Renal cortex interstitium (tissue), 11 donors: ENCODE data around the gene CEP72. TPM values are rescaled to one million over a fixed set of nuclear protein-coding genes. Genes with fewer than 3 reads are reported as not detected.
"Not testable (repeated sequence)": the region's sequence is repeated elsewhere in the genome, so short reads cannot be mapped to it uniquely, and the experiment has no call there.

ENCODE experiments used
- DNase-seq, 11 donors: peaks; one replicate each; pipeline ENCODE4 v3.0.0-alpha.2; 2013; ENCODE audit warnings: low read depth in 9 of 11, low spot score in 4 of 11; ENCODE audit errors: extremely low read depth in 1 of 11
- polyA plus RNA-seq, 3 donors: library from polyadenylated mRNA; unstranded; fragments of 120-200 nt; gene quantifications; one replicate each; pipeline ENCODE4 v1.2.1, GENCODE V29; 2013; ENCODE audit not compliant: insufficient read length in 3 of 3

Gene CEP72
- polyA plus RNA-seq, 3 donors, result 8.7 to 10.8 (median 10.3) TPM

DNA sequence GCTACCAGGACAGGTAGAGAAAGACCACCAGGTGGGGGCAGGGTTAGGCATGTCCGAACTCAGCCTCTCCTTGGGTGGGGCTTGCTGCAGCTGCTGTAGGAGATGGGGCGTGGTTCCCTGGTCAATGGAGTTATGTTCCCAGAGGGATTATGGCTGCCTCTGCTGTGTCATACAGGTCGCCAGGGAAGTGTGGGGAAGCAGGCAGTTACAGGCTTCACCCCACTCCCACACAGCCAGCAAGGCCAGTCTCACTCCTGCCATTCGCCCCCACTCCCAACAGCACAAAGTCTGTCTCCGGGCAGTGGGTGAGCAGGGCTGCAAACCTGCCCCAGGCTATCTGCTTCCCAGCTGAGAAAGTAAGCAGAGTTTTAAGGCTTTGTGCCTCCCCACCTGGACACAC, 20.0 kb upstream of the CEP72 start:
- DNase-seq, result no peak

DNA sequence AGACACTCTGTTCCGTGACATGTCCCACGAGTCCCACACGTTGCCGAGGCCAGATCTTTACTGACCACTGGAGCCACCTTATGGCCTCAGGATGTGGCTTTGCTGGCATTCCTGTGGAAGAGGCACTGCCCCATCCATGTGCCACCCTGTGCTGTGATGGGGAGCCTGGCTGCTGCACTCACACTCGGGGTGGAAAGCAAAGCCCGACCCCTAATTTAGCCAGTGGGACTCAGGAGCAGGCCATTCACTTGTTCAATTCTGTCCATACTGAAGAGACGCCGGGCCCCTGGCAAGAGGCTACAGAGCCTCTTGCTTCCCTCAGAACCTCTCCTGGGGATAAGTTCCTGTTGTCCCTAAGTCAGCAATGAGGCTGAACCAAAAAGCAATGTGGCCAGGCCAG, 18.6 kb upstream of the CEP72 start:
- DNase-seq, result no peak

DNA sequence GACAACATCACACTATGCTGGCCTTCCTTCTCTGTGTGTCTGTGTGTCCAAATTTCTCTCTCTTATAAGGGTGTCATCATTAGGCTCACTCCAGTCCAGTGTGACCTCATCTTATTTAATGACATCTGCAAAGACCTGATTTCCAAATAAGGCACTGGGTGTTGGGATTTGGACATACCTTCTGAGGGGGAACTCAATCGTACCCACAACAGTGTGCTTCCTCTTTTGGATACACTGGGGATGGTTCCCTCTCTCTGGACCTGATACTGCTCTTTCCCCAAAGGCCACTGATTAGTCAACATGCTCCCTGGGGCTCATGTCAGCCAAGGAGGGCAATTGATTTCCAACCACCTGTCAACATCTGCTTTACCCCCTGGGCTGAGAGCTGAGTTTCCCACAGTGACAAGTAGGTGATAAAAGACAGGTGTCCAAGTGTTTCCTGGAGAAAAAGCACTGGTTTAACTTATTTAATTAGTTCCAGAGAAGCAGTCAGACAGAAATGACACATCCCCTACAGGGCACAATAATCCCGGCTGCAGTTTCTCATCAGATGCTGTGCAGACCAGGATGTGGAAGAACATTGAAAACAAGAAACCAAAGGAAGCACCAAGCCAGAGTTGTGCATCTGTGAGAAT, 17.8 kb upstream of the CEP72 start:
- DNase-seq, result no peak

DNA sequence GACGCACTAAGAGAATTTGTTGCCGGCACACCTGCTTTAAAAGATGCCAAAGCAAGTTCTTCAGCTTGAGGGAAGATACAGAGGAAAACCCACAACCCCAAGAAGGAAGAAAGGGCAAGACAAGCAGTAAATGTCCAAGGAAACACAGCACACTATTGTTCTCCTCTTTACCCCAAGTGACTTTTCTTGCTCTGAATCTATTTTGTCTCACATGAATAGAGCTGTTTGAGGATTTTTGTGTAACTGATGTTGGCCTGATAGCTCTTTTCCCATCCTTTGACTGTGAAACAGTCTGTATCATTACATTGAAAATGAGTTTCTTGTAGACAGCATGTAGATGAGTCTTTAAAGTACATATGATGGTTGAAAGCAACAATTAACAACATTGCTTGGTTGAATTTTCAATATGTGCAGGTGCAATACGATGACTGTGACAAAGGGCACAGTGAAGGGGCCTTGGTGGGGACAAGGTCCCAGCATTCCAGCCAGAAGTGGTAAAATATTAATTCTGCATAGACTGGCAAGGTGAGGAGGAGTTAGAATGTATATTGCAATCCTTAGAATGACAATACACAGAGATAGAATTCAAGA, 16.8 kb upstream of the CEP72 start:
- DNase-seq, result no peak

DNA sequence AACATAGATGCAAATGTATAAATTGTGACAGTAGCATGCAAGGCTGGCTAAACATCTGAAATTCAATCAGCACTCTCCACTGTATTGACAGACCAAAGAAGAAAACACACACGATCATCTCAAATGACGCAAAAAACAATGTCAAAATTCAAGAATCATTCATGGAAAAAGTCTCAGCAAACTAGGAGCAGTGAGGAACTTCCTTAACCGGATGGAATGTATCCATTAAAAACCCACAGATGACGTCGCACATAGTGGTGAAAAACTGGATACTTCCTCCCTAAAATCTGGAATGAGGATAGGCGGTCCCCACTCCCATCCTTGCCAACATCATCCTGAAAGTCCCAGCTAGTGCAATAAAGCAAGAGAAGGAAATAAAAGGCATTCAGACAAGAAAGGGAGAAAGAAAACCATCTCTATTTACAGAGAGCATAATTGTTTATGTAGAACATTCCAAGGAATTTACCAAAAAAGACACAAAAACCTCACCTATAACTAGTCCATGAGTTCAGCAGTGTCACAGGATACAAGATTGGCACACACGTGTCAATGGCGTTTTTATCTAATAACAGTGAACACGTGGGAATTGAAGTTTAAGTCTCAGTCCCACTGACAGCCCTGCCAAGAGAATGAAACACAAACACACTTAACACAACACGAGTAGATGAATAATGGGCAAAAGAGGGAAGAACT, 14.1 kb upstream of the CEP72 start:
- no peak for DNase-seq

DNA sequence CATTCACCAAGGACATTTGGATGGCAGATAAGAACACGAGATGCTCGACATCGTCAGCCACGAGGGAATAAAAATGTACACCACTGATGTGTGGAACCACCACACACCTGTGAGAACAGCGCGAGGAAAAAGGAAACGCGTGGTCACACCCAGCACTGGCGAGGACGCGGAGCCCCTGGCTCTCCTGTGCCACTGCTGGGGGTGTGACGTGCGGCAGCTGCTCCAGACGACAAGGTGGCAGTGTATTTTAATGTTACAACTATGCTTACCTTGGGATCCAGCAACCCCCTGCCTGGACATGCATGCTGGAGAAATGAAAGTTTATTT, 13.6 kb upstream of the CEP72 start:
- no peak for DNase-seq

DNA sequence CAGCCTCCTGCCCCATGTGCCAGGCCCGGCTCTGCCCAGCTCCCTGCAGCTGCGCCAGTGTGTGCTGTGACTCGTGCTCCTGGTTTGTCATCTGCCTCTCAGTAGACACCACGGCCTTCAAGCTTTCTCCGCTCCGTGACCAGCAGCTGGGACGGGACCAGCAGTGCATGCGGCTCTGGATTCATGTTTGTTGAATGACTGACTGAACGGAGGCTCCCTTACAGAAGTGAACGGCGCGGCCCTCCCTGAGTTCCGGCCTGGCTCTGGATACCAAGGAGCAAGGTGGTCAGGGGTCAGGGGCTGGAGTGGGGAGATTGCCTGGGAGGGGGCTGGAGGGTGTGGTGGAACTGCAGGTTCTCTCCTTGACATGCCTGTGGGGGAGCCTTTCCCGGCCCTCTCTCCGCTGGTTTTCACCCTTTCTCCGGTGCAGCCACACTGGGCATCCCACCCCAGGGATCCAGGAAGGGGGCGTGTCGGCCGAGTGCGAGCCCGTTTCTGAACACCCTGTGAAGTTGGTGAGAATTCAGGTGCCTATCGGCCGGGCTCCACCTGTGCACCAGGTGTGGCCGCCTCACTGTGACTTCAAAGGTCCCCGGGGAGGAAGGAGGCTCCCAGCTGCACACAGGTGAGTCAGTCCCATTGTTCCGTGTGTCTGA, 11.1 kb upstream of the CEP72 start:
- DNase-seq, result no peak

DNA sequence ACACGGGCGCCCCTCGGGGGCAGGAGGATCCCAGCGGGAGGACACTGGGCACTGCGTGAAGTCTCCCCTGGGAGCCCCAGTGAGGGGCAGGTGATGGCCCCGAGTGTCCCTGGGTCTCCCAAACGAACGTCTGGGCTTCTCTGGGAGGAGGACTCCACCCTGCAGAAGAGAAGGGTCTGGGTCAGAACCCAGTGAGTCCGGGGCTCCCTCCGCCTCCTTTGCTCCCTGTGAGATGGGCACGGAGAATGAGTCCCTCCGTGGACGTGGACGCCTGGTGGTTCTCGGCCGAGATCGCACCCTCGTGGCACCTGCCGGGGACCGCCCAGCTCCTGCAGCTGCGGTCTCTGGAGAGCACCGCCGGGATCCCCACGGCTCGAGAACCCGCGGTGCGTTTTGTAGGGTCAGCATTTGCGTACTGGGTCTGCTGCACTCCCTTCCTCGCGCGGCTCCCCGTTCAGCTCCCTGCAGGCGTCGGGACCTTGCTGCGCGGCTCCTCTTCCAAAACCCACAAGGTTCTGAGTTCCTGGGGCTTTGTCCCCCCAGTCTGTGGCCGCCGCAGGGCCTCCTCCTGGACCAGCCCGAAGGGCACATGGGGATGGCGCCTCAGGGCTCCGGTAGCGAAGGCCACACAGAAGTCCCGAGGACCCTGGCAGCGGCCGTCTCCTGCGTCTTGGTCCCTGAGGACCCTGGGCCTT, 10.2 kb upstream of the CEP72 start:
- DNase-seq, result no peak

DNA sequence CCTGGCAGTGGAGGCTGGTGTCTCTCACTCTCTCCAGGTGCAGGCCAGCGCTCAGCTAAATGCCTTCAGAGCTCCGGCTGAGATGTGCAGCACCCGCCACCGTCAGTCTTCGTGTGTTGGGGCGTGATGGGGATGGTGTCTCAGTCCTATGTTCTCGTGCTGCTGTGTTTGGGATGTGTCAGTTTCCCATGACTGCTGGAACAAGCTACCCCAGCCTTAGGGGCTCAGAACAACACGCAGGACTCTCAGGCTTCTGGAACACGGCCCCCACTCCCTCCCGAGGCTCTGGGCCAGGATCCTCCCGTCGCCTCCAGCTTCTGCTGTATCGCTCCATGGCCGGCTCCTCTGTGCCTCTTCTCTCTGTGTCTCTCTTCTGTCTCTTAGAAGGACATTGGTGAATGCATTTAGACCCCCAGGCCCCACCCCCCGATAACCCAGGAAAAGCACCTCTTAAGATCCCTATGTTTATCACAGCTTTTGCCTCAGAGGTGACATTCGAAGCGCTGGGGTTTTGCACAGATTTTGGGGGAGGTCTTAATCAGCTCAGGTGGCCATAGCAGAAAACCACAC, 9.6 kb upstream of the CEP72 start:
- DNase-seq, result no peak

DNA sequence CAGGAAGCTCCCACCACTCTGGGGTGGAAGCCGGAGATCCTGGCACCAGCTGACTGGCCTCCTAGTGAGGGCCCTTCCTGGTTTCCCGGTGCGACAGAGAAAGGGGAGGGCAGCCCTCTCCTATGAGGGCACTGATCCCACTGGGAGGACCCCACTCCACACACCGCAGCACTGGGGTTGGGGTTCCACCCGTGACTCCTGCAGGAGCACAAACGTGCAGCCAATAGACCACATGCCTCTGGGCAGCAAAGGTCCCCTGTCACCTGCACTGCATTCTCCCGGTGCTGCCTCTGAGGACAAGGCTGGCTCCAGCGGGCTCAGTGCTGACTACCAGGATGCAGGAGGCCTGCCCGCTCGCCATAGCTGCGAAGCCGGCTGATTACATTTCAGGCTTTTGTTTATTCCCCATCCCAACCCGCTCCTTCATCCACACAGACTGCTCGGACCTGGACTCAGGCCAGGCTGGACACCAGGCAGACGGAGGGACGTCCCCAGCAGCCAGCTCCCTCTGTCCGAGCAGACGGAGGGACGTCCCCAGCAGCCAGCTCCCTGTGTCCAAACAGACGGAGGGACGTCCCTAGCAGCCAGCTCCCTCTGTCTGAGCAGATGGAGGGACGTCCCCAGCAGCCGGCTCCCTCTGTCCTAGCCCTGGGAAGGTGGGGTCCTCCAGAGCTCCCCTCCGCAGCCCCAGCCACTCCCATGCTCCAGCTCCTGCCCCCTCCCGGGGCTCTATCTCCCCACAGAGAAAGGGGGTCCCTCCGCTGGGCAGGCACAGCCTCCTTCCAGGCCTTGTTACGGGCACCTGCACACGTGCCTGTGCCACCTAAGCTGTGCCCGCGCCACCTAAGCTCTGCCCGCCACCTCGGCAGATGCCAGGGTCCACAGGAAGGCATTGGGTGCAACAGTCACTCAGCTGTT, 8.8 kb upstream of the CEP72 start:
- no peak for DNase-seq

DNA sequence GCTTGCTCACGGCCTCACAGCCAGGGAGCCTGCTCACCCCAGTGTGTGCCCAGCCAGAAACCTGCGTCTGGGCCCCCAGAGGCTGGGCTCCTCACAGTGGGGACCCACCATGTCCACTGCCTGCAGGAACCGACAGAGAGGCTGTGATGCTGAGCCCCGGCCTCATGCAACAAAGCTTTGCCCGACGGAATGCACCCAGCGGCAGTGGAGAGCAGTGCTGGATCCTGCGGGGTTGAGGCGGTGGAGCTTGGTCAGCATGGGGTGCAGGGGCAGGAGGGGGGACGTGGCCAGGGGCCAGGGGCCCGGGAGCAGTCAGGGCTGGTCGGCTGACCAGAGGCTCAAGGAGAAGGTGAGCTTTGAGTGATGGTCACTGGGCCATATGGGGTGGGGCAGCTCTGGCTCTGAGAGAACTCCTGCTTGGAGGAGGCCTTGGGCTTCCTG, 7.7 kb upstream of the CEP72 start:
- DNase-seq, result no peak

DNA sequence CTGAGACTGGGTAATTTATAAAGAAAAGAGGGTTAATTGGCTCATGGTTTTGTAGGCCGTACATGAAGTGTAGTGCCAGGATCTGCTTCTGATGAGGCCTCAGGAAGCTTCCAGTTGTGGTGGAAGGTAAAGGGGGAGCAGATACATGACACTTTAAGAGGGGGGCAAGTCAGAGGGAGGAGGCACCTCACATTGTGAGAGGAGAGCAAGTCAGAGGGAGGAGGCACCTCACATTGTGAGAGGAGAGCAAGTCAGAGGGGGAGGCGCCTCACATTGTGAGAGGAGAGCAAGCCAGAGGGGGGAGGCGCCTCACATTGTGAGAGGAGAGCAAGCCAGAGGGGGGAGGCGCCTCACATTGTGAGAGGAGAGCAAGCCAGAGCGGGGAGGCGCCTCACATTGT, 7.0 kb upstream of the CEP72 start:
- DNase-seq, result not testable (repeated sequence)

DNA sequence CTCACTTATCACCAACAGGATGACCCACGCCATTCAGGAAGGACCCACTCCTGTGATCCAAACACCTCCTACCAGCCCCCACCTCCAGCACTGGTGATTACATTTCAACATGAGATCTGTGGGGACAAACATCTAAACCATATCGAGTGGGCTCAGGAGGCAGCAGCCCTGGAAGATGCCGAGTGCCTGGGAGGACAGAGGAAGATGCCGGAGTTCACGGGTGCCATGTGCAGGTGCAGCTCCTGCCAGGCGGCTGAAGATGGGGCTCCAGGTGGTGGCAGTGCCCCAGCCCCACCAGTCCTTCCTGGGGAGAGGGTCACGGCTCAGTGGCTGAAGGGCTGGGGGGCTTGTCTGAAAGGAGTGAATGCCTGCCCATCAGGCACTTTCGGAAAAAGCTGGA, 6.1 kb upstream of the CEP72 start:
- DNase-seq, result no peak

DNA sequence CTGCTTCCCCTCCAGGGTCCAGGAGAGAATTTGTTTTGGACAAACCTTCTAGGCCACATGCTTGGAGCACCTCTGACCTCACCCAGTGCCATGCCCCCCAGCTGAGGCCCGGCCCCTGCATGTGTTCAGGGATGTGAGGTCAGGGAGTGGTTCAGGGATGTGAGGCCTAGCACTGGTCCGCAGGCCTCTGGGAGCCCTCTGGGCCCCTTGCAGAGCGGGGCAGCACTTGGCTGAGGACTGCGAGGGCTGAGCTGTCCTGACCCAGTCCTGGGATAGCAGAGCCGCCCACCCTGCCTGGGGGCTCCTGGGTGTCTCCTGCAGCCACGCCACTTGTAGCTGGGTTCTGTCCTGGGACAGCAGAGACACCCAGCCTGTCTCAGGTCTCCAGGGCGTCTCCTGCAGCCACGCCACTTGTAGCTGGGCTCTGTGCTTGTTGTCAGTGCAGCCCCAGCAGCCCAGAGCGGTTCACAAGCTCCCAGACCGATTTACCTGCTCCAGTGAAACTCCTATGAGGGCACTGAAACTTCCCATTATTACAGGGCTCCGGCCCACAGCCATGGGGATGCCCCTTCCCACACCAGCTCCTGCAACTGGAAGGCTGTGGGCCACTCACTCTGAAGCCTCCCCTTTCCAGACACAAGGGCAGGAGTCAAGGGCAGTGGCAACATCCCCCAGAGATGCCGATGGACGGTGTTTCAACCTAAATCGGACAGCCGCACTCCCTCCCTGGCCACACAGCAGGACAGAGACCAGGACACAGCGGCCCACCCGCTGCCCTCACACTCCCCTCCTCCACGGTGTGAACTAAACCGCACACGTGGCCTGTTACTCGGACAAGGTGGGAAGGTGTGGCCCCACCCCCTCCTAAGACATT, 5.4 kb upstream of the CEP72 start:
- no peak for DNase-seq

DNA sequence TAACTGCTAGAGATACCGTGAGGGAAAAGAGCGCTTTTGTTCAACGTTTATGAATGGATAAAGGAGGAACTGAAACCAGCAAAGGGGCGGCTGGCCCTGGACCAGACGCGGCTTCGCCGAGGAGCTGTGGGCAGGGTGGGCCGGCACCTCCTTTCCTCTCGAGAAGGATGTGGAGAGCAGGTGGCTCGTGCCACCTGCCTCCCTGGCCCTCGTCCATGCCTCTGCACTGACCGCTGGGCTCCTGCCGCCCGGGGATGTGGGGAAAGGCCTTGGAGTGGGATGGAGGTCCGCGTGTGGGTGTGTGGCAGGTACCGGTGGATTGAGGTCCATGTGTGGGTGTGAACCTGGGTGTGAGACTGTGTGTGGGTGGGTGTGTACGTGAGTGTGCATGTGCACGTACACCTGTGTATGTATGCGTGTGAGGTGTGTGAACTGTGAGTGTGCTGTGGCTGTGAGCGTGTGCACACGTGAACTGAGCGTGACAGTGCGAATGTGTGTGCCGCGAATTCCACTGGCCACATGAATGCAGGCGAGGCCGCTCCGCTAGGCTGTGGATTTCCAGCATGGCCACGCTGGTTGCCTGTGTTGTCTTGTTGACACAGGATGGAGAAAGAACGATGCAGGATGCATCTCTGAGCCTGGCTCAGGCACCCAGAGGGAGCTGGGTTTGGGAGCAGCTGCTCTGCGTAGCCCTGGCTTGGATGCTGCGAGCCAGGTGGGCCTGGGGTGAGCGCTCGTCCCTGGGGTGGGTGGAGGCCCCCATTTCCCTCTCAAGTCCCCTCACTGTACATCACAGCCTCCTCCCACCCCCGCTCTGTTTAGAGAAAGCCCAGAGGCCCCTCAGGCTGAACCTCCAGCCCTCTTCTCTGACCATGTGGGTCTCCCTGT, 4.4 kb upstream of the CEP72 start:
- no peak for DNase-seq
